ENCODE data around the gene ITGB1BP1.
A peak's percentile ranks its signal among the peaks of the same experiment; 100 is the strongest.

Gene ITGB1BP1, protein sequence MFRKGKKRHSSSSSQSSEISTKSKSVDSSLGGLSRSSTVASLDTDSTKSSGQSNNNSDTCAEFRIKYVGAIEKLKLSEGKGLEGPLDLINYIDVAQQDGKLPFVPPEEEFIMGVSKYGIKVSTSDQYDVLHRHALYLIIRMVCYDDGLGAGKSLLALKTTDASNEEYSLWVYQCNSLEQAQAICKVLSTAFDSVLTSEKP

DNA sequence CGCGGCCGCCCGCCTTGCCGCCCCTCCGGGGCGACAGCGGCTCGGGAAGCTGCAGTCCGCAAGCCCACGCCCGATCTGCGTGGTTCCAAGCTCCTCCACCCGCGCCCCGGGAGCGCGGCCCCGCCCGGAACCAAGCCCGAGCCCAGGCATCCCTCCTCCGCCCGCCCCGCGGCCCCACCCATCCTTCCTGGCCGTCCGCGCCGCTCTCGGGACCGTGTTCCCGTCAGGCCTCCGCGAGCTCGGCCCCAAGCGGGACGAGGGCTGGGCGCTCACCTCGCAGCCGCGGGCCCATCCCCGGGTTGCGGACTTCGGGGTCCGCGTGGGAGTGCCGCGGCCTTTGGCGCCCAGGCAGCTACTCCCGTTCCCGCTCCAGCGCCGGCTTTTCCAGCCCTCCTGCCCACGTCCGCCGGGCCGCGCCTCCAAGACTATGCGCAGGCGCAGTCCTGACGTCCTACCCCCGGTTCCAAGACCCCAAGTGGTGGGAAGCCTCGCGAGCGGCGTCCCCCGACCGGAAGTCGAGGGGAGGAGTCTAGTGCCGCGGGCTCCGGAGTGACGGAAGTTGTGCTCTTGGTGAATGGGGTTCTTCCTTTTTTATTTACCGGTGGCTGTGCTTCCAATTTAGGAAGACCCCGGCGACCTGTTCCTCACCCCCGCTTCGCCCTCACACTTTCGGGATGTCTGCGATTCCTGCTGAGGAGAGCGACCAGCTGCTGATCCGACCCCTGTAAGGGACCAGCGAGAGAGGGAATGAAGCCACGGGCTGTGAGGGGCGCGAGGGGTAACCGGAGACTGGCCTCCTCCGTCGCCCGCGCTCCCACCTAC is at the start of gene ITGB1BP1, which contains the start of gene CPSF3:
Gene ITGB1BP1, minus strand, starts transcription at position 429 of the 822 bp plus-strand sequence. CDS start 4,831 bp downstream, outside the sequence.
Gene CPSF3, plus strand, starts transcription at position 555 of the 822 bp plus-strand sequence. Its CDS starts 120 bp downstream, at position 675.
- DNase-seq = peak; percentile 91 to 94 (median 92)

DNA sequence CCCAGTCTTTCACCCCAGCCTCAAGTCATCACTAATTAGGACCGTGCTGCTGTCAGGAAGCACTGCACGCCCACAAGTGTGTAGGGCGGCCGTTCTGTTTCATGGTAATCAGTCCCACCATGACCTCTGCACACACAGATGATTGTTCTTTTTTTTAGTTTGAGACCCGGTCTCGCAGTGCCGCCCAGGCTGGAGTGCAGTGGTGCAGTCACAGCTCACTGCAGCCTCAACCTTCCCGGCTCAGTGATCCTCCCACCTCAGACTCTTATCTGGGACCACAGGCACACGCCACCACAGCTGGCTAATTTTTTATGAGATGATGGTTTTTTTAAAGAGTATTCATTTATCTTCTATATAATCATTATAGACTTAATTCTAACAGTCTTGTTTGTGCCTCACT is 49.2 kb upstream of the ITGB1BP1 start:
- DNase-seq = no peak

DNA sequence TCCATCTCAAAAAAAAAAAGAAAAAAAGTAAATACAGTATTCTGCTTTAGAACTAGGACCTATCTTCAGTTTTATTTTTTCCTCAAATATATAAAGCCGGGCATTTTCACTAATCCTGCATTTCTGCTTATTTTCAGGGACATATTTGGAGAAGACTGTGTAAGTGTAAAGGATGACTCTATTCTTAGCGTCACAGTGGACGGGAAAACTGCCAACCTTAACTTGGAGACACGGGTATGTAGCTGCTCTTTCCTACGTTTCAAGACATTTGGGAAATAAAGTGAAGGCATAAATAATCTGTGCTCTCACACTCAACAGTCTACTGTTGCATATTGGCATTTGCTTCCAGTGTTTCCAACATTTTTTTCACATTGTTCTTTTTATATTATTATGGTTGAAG is 47.9 kb upstream of the ITGB1BP1 start:
- no peak for DNase-seq

DNA sequence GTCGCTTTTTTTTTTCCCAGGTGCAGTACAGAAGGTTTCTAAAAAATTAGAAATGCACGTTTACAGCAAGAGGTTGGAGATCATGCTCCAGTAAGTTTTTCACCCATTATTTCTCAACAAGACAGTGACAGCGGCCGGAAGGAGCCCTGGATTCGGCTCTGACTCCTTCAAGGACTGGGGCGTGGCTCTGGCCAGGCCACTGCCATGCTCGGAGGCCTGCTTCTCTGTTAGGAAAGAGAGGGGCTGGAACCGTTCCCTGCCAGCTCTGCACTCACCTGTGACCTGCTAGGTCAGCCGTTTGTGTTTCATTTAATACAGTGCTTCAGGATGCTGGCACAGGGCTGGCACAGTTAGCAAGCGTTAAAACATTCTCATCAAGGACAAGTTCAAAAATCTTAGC is 44.4 kb upstream of the ITGB1BP1 start:
- no peak for DNase-seq

DNA sequence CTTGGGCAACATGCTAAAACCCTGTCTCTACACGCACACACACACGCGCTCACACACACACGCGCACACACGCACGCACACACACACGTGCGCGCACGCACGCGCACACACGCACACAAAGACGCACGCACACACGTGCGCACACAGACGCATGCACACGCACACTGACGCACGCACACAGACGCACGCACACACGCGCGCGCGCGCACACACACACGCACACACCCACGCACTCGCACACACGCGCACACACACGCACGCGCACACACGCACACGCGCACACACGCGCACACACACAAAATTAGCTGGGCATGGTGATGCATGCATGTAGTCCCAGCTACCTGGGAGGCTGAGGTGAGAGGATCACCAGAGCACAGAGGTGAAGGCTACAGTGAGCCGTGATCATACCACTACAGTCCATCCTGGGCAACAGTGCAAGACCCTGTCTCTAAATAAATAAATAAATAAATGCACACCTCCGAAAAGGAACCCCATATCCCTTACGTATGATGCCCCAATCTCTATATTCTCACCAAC is 42.9 kb upstream of the ITGB1BP1 start:
- DNase-seq = no peak

DNA sequence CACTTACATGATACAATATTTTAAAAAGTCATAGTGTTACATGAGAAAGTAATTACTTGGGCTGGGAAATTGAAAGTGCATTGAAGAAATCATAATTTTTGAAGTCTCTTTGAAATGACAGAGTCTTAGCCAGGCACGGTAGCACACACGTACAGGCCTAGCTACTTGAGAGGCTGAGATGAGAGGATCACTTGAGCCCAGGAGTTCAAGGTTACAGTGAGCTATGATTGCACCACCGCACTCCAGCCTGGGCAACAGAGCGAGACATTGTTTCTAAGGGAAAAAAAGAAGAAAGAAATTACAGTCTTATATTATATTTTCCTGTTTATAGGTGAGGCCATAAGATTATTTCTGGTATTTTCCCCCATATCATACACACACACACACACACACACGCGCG is 41.8 kb upstream of the ITGB1BP1 start:
- no peak for DNase-seq

DNA sequence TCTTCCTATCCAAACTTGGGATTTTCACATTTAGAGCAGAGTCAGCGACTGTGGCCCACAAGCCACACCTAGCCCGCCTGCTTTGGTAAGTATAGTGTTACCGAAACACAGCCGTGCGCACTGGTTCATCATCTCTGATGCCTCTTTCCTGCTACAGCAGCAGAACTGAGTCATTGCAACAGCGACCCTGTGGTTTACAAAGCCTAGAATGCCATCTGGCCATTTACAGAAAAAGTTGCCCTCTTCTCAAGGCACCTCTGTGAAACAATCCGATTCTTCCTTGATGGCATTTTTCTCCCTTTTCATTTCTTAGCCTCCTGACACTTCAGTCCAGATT is 40.3 kb upstream of the ITGB1BP1 start:
- DNase-seq = no peak

DNA sequence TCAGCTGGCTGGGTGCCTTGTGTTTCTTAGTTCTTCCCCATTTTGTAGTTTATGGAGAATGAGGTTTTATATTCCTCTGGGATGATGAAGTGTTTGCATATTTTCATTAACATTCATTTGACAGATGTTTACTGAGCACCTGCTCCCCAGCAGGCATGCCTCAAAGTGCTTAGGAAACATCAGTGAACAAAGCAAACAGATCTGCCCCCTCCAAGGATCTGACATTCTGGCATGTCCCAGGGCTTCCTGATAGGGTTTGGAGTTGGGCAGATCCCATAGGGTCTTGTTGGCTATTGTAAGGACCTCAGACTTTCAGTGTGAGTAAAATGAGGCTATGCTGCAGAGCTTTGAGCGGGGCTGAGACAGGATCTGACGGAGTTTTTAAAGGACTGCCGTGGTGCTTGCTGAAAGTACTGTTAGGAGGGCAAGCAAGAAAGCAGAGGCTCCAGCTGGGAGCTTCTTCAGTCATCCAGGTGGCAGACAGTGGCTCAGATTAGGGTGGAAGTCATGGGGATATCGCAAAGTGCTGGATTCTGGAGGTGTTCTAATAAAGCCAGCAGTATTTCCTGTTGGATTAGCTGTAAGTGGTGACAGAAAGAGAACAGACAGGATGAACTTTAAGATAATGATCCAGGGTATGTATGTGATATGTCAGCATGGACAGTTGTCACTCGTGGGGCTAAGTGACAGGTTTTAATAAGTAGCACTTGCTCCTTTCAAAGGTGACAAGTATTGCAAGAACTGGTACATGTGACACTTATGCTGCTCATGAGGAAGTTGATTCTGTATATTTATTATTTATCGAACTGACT is 39.8 kb upstream of the ITGB1BP1 start:
- no peak for DNase-seq

DNA sequence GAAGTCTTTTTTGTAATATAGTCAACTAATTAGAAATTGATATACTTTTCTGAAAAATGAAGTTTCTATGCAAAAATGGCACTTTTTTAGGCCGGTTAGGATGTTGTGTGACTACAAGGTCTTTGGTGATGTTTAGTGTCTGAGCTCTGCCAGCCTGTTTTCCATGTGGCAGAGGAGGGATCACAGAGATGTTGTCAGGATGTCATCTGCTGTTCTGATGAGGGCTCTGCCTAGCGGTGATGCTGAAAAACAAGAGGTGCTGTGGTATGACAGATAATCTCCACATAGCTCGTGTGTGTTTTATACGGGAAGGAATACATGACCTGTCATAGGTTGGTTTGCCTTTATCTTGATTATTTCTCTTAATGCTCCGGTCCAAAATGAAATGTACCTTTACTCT is 39.0 kb upstream of the ITGB1BP1 start:
- DNase-seq = no peak

DNA sequence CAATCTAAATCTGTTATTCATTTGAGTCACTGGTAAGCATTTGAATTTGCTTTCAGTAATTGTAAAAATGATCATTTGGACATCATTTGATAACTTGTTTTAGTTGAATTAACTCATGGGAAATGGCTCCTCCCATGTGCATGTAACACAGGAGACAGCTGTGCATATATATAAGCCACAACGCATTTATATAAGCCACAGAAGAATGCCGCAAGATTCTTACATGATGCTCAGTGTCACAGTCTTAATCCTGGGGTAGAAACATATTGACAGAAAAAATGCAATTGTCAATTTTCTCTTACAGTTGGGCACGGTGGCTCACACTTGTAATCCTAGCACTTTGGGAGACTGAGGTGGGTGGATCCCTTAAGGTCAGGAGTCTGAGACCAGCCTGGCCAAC is 37.8 kb upstream of the ITGB1BP1 start:
- DNase-seq = no peak

DNA sequence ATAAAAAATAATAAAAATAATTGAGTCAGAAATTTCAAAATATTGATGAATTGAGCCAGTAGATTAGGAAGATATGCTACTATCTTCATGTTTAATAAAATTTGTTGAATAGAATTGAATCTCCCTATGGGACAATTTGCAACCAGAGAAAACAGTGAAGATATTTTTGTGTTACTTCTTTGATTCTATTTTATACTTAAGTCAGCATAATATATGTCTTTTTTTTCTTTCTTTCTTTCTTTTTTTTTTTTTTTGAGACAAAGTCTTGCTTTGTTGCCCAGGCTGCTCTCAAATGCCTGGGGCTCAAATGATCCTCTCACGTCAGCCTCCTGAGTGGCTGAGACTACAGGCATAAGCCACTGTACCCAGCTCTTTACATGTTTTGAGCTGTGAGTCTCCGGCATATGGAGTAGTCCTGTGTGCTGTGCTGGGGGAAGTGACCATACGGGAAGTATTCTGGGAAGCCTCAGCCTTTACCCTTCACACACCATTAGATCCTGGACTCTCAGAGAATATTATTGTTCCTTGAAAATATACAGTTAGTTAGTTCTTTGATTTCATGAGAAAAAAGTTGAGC is 37.2 kb upstream of the ITGB1BP1 start:
- DNase-seq = no peak

DNA sequence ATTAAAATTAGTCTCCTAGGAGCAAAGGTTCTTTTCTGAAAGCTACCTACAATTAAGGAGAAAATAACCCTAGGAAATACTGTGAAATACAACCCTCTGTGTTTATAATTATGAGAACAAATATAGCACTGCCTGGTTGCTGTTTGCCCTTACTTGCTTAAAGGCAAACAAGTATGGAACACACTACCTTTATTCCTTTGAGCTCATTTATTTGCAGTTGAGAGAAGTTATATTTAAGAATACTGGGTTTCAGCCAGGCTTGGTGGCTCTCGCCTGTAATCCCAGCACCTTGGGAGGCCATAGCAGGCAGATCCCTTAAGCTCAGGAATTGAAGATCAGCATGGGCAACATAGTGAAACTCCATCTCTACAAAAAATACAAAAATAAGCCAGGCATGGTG is 27.9 kb upstream of the ITGB1BP1 start:
- no peak for DNase-seq

DNA sequence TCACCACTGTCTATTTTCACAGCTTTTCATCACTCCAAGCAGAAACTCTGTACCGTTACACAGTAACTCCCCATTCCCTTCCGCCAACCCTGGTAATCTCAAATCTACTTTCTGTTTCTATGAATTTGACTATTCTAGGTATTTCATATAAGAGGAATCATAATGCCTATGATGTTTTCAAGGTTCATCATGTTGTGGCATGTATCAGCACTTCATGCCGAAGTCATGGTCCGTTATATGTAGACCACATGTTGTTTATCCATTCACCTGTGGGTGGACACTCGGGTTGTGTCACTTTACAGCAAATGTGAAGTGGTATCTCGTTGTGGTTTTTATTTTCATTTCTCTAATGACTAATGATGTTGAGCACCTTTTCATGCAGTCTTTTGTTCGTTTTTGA is 21.8 kb upstream of the ITGB1BP1 start:
- DNase-seq = no peak

DNA sequence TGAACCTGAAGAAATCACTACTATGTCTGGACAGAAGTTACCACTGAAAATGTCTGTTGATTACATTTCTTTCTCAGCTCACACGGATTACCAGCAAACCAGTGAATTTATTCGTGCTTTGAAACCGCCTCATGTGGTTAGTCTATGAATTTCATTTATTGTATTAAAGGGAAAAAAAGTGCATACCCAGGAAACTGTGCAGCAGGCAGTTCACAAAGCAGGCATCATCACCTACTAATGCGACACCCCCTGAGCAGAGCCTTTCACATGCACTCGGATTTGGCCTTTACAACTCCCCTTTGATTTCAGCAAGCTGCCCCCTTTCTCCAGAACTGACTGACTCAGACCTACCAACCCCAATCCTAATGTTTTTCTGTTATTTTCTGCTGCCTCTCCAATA is 20.2 kb upstream of the ITGB1BP1 start:
- no peak for DNase-seq

DNA sequence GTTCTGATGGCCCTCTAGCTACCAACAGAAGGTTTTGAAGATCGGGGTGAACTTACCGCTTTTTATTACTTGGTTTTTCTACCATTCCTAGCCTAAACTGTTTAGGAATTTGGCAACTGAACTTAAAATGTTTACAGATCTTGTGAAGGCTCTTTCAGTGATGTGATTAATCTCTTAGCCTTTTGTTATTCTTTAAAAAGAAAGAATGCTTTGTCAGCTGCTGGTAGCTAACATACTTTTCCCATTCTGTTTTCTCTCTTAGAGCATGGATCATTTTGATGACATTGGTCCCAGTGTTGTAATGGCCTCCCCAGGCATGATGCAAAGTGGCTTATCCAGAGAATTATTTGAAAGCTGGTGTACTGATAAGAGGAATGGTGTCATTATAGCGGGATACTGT is 18.2 kb upstream of the ITGB1BP1 start:
- DNase-seq = no peak

DNA sequence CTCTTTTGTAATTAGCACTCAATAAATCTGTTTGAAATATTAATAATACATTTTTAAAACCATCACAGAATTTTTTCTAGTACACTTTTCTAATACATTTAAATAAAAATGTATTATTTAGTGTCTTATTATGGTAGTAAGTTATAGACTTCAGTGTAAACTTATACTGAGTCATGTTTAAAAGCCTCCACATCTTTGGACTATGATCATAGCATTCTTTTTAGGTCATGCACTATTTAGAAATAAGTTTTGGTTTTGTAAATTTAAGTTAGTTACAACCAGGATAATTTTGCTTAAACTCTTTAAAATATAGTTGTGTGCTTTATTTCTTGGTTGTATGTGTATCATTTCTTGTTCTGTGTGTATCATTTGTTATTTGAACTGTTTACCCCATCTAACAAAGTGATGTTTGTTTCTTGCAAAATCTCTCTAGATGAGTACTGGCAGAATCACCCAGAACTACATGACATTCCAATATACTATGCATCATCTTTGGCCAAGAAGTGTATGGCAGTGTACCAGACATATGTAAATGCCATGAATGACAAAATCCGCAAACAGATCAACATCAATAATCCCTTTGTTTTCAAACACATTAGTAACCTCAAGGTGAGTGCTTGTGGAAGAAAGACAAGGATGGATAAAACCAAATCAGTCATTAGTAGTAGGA is 16.9 kb upstream of the ITGB1BP1 start:
- DNase-seq = no peak

DNA sequence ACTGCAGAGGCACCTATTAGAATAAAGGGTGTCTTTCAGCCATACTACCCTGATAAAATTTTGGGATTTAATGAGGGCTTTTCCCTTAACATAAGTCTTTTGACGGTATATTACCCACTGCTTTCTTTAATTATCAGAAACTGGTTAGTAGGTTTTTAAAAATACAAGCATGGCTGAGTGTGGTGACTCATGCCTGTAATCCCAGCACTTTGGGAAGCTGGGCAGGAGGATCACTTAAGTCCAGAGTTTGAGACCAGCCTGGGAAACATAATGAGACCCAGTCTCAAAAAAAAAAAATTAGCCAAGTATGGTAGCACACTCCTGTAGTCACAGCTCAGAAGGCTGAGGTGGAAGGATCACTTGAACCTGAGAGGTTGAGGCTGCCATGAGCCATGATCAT is 16.2 kb upstream of the ITGB1BP1 start:
- no peak for DNase-seq

DNA sequence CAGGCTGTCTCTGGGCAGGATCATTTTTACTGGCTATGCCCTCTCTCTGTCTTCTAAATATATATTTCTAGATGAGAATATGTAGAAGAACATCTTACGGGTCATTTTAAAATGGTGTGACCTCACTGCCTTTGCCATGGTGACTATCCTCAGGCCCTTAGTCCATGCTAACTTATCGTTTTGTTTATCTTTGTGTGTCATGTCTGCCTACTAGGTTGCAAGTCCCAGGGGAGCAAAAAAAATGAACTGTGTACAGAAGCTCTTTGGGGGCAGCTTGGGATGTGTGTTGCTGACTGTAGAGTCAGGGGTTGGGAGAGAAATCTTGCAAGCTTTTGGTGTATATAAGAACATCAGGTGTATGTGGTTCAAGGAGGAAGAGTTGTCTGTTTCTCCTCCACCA is 11.2 kb upstream of the ITGB1BP1 start:
- no peak for DNase-seq

DNA sequence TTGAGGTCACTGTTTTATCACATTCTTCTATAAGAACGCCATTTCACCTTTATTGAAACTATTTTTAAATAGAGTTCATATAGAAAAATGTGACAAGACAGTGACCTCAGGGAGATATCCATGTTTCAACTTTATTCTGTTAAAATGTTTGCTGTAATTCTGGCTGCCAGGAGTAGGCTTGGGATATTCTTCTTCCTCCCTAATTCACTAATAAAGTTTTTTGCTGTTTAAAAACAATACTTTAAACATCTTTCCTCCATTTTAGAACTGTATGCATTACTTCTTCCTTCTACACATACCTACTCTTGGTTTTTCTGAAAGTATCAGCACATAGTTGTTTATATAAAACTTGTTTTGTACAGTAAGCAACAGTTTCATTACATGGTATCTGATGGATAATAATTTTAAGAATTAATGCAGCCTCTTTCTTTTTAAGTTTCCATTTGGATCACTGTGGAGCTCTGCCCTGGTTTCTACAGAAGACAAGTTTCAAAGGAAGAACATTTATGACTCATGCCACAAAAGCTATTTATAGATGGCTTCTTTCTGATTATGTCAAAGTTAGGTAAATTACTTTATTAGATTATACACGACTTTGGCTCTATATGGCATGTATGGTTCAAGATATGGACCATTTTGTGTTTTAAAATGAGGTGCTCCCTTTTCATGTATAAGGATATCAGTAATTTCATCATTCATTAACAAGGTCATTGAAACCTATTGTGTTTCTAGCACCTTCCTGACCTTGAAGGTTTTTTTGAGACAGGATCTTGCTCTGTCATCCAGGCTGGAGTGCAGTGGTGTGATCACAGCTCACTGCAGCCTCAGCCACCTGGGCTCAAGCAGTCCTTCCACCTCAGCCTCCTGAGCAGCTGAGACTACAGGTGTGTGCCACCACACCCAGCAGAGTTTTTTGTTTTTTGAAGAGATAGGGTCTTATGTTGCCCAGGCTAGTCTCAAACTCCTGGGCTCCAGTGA is 7.3 kb upstream of the ITGB1BP1 start:
- DNase-seq = no peak

DNA sequence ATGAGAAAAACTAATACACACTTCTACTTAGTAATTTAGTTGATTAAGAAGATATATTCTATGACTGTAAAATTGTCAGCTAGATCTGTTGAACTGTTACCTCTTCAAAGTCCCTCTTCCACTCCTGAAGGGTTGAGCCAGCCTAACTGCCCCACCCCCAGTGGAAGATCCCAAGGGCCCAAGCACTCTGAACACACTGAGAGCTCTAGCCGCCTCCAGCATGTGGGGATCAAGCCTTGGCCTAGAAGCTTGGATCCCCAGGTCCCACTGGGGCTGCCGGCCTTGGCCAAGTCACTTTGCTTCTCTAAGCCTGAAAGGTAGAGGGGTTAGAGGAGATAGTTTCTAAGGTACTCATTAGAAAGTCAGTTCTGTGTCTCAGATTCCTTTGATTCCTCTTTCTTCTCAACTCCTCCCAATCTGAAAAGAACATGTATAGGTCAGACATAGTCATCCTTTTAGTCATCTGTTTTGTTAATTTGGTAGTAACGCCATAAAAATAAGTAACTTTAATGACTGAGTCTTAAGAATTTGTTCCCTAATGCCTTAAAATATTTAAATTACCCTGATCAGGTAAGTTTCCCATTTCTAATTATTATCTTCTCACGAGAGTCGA is 5.7 kb upstream of the ITGB1BP1 start:
- no peak for DNase-seq

Data from activated CD4-positive, CD25-positive, alpha-beta regulatory T cell (primary cell).